Tibial nerve (tissue), 3 donors: ENCODE data around the gene FAM131C.

Experiments used
- POLR2A ChIP-seq, 2 donors: fragments of 450-650 bp; IDR thresholded peaks; one replicate each; pipeline ENCODE4 v1.6.1; 2017; ENCODE audit warnings: antibody characterized with exemption in 2 of 2, mild to moderate bottlenecking in 2 of 2, moderate library complexity in 2 of 2
- TF ChIP-seq, protein P1 (sequence below), 5 experiments: fragments of 200-600 bp in 3 of 5; fragments of 450-650 bp in 2 of 5; sonication (generic) in 3 of 5; IDR thresholded peaks; one replicate each; pipeline ENCODE4 v1.5.1; 2016 to 2019; ENCODE audit warnings: antibody characterized with exemption in 5 of 5, mild to moderate bottlenecking in 3 of 5, moderate library complexity in 2 of 5

DNA sequence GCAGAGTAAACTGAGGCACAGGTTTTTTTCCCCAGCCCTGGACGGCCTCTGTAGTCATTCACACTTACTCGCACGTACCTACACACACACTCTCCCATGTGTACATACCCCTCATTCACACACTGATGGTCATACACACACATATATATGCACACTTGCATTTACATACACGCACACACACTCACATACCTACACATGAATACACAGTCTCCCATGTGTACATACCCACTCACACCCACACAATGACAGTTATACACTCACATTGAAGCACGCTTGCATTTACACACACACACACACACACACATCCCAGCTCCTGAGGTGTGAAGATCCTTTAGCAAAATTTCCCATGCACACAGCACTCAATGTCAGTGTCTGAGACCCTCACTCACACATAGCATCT lies 766 bp upstream of the FAM131C start:
- TF ChIP-seq, protein P1, sequence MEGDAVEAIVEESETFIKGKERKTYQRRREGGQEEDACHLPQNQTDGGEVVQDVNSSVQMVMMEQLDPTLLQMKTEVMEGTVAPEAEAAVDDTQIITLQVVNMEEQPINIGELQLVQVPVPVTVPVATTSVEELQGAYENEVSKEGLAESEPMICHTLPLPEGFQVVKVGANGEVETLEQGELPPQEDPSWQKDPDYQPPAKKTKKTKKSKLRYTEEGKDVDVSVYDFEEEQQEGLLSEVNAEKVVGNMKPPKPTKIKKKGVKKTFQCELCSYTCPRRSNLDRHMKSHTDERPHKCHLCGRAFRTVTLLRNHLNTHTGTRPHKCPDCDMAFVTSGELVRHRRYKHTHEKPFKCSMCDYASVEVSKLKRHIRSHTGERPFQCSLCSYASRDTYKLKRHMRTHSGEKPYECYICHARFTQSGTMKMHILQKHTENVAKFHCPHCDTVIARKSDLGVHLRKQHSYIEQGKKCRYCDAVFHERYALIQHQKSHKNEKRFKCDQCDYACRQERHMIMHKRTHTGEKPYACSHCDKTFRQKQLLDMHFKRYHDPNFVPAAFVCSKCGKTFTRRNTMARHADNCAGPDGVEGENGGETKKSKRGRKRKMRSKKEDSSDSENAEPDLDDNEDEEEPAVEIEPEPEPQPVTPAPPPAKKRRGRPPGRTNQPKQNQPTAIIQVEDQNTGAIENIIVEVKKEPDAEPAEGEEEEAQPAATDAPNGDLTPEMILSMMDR (IDR thresholded peaks at IDR 0.05): no peak
- TF ChIP-seq POLR2A (IDR thresholded peaks at IDR 0.05): no peak
